Measurements from ENCODE around the gene KRT40.

GRCh38 chr17:40993084-40993483 is 9.0 kb upstream of the KRT40 start:
- TF ChIP-seq, protein P1, sequence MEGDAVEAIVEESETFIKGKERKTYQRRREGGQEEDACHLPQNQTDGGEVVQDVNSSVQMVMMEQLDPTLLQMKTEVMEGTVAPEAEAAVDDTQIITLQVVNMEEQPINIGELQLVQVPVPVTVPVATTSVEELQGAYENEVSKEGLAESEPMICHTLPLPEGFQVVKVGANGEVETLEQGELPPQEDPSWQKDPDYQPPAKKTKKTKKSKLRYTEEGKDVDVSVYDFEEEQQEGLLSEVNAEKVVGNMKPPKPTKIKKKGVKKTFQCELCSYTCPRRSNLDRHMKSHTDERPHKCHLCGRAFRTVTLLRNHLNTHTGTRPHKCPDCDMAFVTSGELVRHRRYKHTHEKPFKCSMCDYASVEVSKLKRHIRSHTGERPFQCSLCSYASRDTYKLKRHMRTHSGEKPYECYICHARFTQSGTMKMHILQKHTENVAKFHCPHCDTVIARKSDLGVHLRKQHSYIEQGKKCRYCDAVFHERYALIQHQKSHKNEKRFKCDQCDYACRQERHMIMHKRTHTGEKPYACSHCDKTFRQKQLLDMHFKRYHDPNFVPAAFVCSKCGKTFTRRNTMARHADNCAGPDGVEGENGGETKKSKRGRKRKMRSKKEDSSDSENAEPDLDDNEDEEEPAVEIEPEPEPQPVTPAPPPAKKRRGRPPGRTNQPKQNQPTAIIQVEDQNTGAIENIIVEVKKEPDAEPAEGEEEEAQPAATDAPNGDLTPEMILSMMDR (IDR thresholded peaks at IDR 0.05; ENCODE audit: borderline replicate concordance, extremely low read depth, low read length, poor library complexity, severe bottlenecking): no peak
- no peak for TF ChIP-seq EZH2 (IDR thresholded peaks at IDR 0.05; ENCODE audit: borderline replicate concordance, low read depth, low read length, severe bottlenecking)

All from DND-41 (cell line).